Hematopoietic multipotent progenitor cell treated with erythropoietin and hydrocortisone succinate and interleukin-3 and kit ligand, for 17 days (in vitro differentiated cells): ENCODE results near the gene ATP10A.

ENCODE experiments used
- DNase-seq: peaks from one replicate; pipeline ENCODE4 v3.0.0-alpha.2; 2015; ENCODE audit warnings: low spot score

ATP10A gene, protein sequence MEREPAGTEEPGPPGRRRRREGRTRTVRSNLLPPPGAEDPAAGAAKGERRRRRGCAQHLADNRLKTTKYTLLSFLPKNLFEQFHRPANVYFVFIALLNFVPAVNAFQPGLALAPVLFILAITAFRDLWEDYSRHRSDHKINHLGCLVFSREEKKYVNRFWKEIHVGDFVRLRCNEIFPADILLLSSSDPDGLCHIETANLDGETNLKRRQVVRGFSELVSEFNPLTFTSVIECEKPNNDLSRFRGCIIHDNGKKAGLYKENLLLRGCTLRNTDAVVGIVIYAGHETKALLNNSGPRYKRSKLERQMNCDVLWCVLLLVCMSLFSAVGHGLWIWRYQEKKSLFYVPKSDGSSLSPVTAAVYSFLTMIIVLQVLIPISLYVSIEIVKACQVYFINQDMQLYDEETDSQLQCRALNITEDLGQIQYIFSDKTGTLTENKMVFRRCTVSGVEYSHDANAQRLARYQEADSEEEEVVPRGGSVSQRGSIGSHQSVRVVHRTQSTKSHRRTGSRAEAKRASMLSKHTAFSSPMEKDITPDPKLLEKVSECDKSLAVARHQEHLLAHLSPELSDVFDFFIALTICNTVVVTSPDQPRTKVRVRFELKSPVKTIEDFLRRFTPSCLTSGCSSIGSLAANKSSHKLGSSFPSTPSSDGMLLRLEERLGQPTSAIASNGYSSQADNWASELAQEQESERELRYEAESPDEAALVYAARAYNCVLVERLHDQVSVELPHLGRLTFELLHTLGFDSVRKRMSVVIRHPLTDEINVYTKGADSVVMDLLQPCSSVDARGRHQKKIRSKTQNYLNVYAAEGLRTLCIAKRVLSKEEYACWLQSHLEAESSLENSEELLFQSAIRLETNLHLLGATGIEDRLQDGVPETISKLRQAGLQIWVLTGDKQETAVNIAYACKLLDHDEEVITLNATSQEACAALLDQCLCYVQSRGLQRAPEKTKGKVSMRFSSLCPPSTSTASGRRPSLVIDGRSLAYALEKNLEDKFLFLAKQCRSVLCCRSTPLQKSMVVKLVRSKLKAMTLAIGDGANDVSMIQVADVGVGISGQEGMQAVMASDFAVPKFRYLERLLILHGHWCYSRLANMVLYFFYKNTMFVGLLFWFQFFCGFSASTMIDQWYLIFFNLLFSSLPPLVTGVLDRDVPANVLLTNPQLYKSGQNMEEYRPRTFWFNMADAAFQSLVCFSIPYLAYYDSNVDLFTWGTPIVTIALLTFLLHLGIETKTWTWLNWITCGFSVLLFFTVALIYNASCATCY (N-terminal part only)

DNA sequence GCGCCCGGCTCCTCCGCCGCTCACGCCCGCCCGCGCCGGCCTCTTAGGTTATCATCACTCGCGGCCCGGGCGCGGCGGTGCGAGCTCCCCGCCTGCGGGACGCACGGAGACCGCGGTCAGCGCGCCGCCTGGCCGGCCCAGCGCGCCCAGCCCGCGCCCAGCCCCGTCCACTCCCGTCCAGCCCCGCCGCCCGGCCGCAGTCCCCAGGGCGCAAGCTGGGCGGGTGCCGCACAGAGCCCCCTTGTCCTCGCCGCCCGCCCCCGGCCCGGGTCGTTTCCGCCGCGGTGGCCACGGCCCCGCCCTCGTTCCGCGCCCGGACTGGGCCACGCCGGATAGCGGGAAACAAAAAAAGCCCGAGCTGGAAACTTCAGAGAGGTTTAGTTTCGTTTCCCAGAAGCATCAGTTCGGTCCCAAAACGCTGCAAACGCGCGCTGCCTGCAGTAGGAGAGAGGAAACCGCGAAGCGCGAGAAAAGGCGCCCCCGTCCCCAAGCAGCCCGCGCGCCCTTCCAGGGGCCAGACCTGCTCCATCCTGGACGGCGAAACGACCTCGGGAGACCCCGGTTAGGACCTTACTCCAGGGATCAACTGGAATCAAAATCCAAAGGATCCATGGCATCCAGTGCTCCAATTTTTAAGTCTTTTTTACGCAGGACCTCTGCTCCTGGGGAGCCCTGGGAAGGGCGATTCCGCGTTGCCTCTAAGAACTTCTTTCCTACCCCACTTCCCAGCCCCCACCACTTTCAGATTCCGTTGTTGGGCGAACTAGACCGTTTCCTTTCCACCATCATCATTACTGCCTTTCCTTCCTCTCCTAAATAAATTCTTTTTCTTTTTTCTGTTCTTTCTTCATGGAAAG lies at the start of gene ATP10A:
ATP10A (minus strand) TSS at position 217 of the 857 bp plus-strand sequence. CDS start 231 bp downstream, outside the sequence.
- no peak for DNase-seq

DNA sequence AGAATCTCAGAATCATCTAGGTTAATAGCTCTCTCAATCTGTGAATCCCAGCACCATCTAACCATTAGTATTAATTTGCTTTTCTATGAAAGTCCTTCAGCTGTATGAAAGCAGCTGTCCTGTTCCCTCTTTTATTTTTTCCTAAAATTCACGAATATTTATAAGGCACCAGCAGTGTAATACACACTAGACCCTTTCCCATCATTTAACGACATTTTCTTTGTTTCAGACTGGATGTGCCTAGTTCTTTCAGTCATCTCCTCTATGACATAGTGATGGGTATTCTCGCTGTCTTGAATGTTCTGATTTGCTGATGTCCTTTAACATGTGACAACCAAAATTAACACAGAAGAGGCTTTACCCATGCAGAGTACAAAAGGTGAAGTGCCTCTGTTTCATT lies 48.9 kb upstream of the ATP10A start:
- DNase-seq: no peak

DNA sequence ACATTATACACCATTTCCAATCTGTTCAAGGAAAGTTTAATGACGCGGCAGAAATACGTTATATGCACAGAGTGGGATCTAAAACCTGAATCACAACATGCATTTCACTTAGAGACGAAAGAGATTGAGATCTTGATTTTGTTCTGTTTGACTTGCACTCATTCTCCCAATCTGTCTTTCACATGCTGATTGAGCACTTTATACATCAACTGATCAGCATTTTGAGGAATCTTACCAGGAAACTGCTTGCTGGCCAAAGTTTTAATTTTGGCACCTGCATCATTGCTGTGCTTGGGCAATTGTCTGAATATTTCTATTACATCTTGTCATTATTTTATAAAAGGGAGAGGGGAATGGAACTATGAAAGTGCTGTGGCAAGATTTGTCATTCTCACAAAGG lies 47.7 kb upstream of the ATP10A start:
- no peak for DNase-seq

DNA sequence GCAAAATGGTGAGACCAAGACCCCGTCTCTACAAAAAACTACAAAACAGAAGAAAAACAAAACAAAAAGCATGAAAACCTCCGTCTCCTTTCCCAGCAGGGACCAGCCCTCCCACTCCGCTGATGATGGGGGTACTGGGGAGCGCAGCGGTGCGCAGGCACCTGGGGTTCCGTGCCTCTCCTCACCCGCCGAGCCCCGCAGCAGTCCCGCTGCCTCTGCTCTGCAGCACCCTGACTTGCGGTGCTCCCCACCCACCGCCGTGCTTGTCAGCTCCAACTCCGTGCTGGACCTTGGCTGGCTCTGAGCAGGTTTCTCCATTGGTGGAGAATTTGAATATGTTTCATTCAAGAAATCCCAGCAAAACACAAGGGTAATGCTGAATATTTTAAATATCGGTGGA lies 46.7 kb upstream of the ATP10A start:
- DNase-seq: no peak

DNA sequence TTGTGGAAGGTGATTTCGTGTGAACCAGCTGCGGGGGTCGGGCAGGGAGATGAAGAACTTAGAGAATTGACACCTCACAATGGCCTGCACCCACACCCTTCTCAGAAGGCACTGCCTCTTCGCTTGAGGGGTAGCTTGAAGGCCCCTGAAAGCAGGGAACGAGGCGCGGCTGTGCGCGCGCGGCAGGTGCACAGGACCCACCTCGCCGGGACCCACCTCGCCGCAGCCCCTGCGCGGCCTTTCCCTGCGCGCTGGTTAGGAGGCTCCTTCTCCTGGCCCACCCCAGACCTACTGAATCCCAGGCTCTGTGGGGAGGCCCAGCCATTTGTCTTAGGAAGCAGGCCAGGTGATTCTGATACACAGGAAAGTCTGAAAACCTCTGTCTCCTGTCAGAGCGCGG lies 46.2 kb upstream of the ATP10A start:
- no peak for DNase-seq

DNA sequence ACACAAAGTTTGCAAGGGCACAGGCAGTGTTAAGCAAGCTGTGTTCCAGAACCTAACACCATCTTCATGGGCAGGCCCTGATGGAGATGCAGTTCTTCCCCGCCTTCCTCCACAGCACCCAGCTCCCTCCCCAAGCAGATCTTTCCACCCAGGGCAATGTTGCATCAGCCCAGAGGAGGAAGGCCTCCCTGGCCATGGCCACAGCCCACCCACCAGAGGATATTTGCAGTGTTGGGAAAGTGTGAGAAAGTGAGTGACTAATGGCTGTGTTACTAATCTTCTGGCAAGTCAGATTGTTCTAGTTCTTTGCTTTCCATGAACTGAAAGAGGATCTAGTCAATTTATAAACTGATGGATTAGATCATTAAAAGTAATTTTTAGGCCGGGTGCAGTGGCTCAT lies 42.0 kb upstream of the ATP10A start:
- no peak for DNase-seq

DNA sequence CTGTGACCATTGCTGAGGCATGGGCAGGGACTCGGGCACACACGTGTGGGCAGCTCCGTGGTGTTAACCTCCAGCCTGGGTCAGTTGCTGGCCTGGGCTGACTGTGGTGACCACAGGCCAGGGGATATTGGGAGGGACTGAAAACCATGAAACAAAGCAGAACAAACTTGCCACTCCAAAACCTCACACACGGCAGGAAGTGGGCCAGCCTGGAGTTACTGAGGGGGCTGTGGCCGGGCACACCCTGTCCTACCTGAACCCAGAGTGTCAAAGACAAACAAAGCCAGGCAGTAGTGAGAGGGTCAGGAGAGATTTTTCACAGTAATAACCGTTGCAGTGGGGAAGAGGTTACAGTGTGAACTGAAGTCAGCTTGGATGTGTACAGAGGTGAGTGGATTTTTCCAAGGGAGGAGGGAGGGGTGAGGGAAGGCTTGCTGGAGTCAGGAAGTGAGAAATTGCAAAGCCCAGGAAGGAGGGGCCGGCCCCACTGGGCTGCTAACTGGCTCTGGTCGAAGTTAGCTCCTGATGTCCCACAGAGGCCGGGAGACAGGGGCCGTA lies 40.0 kb upstream of the ATP10A start:
- DNase-seq: no peak

DNA sequence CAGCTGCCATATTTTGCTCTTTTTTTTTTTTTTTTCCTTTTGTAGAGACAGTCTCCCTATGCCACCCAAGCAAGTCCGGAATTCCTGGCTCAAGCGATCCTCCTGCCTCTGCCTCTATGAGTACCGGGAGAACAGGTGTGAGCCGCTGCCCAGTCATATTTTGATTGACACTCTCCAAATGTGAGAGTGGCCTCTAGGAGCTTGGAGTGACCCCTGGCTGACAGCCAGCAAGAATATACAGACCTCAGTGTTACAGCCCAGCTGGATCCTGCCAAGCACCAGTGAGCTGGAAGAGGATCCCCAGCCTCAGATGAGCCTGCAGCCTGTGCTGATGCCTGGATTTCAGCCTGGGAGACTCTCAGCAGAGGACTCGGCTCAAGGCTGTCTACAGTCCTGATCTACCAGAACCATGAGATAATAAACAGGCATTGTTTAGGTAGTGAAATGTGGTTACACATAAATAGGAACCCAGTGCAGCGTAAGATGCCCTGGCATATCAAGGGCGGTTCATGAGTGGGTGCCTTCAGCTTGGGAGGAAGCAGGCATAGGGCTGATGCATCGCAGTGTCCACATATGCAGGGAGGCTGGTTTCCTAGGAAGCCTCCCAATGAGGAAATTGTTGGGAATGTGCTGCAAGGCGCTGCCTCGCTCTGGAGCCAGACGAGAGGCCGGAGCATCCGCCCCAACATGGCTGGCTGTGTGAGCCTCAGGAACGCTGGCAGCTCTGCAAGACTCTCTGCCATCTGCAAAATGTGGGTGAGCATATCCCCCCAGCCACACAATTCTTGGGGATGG lies 38.9 kb upstream of the ATP10A start:
- DNase-seq: no peak

DNA sequence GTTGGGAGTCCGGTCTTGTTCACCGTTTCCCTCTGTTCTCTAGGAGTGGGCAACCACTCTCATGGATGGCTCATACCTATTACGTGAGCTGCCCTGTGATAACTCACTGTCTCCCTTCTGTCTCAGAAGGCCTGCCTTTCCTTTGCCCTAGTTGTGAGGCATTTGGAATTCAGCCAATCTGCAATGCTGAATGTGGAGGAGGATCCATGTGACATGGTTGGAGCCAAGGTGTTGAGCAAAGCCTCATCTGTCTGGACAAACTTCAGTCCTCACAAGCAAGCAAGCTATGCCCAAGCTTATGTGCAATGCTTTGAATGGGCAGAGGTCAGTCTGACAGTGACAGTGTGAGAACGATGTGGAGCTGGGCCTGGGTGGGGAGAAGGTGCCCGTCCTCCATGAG lies 37.8 kb upstream of the ATP10A start:
- DNase-seq: no peak

DNA sequence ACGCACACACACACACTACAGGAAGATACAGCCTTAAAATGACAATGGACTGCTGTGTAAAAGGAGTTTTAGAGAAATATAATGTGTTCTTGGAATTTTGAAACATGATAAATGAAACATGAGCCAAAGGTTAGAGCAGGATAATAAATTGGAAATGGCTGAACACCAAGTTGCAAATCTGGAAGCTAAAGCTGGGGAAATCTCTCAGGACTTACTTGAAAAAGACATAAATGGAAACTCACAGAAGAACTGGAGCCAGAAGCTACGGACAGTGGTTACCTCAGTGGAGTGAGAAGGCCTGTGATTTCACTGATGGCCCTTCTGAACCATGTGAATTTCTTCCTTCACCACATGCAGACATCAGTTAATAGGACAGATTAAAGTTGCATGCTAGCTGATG lies 37.3 kb upstream of the ATP10A start:
- DNase-seq: no peak

DNA sequence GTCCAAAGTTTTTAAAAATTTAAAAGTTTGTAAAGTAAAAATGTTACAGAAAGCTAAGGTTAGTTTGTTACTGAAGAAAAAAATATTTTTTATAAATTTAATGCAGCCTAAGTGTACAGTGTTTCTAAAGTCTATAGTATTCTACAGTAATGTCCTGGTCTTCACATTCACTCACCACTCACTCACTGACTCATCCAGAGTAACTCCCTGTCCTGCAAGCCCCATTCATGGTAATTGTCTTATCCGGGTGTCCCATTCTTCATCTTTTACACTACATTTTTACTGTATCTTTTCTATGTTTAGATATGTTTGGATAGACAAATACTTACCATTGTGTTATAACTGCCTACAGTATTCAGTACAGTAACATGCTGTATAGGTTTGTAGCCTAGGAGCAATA lies 36.7 kb upstream of the ATP10A start:
- DNase-seq: no peak

DNA sequence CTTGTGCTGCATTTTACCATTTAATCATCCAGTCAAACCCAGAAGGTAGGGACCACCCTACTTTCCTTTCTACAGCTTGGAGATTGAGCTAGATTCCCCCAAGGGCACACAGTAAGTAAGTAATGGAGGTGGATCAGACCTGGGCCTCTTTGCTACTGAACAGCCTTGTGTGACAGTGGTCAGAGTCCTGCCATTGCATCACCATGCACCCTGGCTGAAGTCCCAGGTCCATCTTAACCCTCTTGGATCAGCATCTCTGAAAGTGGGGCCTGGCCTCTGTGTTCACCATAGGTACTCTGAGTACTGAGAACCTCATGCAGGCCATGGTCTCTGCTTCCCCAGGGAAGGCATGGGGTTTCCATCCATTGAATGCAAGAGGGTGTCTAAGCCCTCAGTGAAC lies 34.5 kb upstream of the ATP10A start:
- no peak for DNase-seq

DNA sequence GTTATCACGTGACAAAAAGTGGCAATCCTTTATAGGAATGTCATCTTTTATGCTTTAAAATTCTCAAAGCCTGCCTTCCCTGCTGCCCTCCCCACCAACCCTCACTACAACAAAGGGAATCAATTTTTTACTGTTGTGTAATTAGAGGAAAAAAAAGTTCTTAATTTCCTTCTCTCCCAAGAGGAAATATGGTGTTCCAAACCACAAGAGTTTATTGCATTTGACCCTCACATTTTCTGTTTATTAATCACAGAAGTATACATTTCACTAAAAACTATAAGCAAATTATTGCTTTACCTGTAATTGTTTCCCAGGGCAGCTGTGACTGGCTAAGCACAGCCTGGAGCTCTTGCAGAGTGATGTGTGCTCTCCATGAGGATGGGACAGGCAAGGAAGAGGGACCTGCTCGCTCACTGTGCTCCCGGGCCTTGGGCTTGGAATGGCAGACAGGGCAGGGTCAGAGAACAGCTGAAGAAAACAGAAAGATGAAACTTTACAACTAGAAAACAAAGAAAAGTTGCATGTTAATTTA lies 31.3 kb upstream of the ATP10A start:
- DNase-seq: no peak

DNA sequence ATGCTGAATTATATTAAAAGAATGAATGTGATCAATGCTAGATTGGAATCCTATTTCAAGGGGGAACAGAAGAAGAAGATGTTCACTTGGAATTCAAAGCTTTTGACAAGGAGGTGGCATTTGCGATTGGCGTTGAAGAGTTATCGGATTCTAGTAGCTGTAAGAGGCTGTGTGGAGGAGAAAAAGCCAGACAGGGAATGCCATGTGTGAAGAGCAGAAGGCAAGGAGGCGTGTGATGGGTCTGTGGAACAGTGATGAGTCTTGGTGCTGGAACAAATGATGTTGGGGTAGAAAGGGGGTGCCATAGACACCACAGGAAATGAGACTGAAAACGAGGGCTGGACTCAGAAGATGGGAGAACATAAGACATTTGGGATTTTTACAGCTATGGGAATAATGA lies 30.5 kb upstream of the ATP10A start:
- no peak for DNase-seq

DNA sequence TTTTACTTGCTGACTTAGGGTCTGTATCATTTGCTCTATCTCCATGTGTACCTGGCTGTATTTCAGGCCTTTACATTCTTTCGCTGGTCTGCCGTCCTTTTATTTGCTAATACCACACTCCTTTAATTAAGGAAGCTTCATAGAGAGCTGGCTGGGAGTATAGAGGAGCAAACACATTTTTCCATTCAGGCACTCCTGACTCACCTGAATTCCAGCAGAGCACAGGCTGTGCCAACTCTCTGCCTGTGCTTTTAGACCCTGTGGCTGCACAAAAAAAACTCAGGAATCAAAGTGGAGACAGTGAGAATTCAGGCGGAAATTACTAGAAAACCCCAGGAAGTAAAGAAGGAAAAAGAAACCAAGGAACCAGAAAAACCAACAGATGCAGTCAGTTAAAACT lies 29.0 kb upstream of the ATP10A start:
- DNase-seq: no peak

DNA sequence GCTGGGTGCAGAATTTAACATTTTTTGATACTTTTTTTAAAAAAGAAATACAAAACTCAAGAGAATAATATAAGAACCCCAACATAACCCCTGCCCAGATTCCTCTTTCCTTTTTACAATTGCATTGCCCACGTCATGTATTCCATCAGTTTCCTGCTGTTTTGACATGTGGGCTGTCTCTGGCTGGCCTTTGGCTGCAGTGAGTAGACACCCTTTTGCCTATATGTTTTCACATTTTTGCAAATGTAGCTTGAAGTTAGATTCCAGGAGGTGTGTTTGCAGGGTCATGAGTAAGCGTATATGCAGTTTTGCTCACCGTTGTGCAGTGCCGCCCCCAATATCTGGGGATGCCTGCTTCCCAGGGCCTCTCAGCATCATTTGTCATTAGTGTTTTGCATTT lies 28.0 kb upstream of the ATP10A start:
- DNase-seq: no peak

DNA sequence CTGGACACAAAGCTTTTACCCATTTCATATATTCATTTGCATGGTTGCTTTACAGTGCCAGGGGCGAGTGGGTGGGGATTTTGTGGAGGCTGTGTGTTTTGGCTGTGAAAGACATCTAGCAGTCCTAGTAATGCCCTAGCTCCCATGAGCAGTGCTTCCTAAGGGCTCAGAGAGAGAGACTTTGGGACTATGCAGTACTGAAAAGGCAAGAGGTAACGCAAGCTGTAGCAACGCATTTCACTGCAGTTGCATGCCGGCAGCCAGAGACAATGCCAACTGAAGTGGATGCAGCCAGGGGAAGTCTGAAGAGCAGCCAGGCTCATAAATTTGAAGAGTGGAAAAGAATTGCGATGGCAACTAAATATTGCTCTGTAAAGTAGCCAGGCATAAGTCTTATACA lies 27.4 kb upstream of the ATP10A start:
- DNase-seq: no peak

DNA sequence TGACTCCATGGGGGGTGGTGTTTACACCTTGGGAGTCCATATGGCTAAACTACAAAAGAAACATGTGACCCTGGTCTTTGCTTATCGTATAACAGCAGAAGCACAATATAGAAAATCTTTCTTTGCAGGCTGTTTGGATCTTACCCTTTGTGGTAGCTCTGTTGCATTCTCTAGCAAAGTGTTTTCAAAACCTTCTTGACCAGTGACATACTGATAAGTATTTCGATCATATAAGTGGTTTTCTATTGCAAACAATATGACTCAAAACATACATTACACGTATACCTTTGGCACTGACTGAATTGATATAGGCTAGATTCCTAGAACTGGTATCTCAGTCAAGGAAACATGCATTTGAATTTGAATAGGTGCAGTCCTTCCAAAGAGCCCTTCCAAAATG lies 24.7 kb upstream of the ATP10A start:
- no peak for DNase-seq

DNA sequence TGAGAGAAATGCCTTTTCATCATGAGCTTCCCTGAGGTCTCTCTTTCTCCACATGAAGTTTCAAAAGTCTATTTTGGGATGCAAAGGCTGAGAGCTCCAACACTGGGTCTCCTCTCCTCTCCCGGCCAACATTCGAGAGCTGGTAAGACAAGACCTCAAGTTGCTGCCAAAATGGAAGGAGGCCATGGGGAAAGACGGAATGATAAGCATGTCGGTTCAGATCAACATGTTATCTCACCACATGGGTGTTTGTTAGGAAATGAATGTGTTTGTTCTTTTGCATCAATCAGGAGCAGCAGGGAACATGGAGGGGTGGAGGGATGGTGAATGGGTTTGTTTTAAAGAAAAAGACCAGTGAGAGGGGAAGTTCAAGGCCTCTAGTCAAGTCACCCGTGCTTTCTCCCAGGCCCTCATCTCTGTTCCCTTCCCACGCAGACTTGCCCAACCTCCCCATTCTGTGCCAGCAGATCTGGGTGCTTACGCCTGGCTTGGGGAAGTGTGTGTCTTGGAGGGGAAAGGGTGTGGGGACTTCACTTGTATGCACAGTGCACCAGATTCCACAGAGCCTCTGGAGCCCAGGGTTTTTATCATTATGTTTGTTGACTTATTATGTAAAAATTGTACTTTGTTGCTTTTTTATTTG lies 23.5 kb upstream of the ATP10A start:
- no peak for DNase-seq

DNA sequence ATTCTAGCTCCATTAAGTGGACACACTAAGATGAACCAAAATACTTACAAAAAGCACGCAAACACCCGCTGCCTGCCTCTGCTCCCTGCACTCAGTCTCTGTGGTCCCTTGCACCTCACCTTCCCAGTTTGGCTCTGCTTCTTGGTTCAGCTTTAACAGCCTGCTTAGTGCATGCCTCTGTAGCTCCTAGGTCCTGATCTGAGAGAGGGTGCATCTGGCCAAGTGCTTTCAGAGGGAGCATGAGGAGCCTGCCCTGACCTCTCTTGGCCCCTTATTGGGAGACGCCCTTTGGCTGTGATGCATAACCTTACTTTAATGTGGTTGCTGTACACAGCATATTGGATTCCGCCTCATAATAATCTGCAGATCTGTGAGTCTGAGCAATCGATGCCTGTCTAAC lies 21.2 kb upstream of the ATP10A start:
- DNase-seq: no peak
